ENCODE data around the gene ANKRD63. TPM values are rescaled to one million over a fixed set of nuclear protein-coding genes. Genes with fewer than 3 reads are reported as not detected.

Gene ANKRD63
- total and polyA plus RNA-seq, 2 of the 8 experiments (the other 6 are each of a cell fraction or from before 2014, with no cell fraction given): 0.18 to 0.26 TPM

- H3K9me3 ChIP-seq (ENCODE audit: insufficient read depth in 2 of 2, low read depth in 1 of 2, low read length in 1 of 2): no peaks in the 10 kb centered on the region
- H2BK12ac ChIP-seq (ENCODE audit: low read depth, low read length): no peak overlapping the region
- peaks cover 0 to 29% (median 21%) of the 10 kb centered on the region in 4 experiments; a peak in 6 of 7 replicates for H3K4me1 ChIP-seq (replicated peaks in 1 of 4; ENCODE audit: control insufficient read depth in 3 of 4, insufficient read depth in 4 of 4, low read length in 3 of 4)
- H3K4ac ChIP-seq (replicated peaks; ENCODE audit: insufficient read length, low read depth, low read length): no peak overlapping the region
- H4K8ac ChIP-seq (ENCODE audit: extremely low read depth, insufficient read depth, low read length): peak overlapping the region; percentile 42; the same call in 1 of the 2 replicates
- H4K20me1 ChIP-seq (replicated peaks in 1 of 2; ENCODE audit: control insufficient read depth in 1 of 2, insufficient read depth in 2 of 2, low read length in 2 of 2): peaks cover 1 to 4% of the 10 kb centered on the region in 2 experiments
- no peak overlapping the region for H2BK120ac ChIP-seq (replicated peaks; ENCODE audit: low read depth, low read length)
- no peak overlapping the region; the same call in 1 of the 2 replicates for H2BK5ac ChIP-seq (ENCODE audit: low read depth, low read length)
- no peak overlapping the region for H2BK20ac ChIP-seq (ENCODE audit: low read length)
- H3K79me2 ChIP-seq (ENCODE audit: control insufficient read depth in 1 of 2, insufficient read depth in 2 of 2, low read length in 2 of 2): no peaks in the 10 kb centered on the region
- peaks cover 0 to 6% (median 0%) of the 10 kb centered on the region in 4 experiments; a peak in 3 of 7 replicates for H3K27me3 ChIP-seq (replicated peaks in 1 of 4; ENCODE audit: control insufficient read depth in 3 of 4, extremely low read depth in 1 of 4, insufficient read depth in 3 of 4, low read length in 3 of 4)
- no peak overlapping the region for H4K91ac ChIP-seq (replicated peaks; ENCODE audit: insufficient read length, low read length)
- ChIA-PET POLR2A (ENCODE audit: partially characterized antibody) (interaction anchor here (1.2 to 6.0 kb wide), 3 partner anchors 10 to 72 kb away, joined by 3 to 29 read pairs (median 4); partner anchors contain the start of gene PAK6), CTCF (ENCODE audit: partially characterized antibody) (interaction anchor here (0.6 to 23.9 kb wide), 19 partner anchors 7 to 258 kb away, joined by 3 to 584 read pairs (median 11); partner anchors contain the start of genes ANKRD63, CCDC9B, INAFM2 and KNSTRN)
- H2AK5ac ChIP-seq (ENCODE audit: low read depth, low read length): no peak overlapping the region
- H3K27ac ChIP-seq (ENCODE audit: low read depth, low read length): no peak overlapping the region
- H3K36me3 ChIP-seq (ENCODE audit: control insufficient read depth in 2 of 4, insufficient read depth in 4 of 4, low read length in 3 of 4): no peaks in the 10 kb centered on the region
- H3K9ac ChIP-seq (replicated peaks in 1 of 4; ENCODE audit: extremely low read depth in 1 of 4, low read depth in 3 of 4, low read length in 3 of 4): no peak overlapping the region
- H3K23me2 ChIP-seq (ENCODE audit: low read depth, low read length): no peaks in the 10 kb centered on the region; the same call in 1 of the 2 replicates
- no peak overlapping the region for H2AFZ ChIP-seq (ENCODE audit: low read length)
- H3K23ac ChIP-seq (ENCODE audit: insufficient read length): no peak overlapping the region
- H3K79me1 ChIP-seq (ENCODE audit: low read depth, low read length): no peaks in the 10 kb centered on the region
- H3K14ac ChIP-seq (ENCODE audit: insufficient read length): no peak overlapping the region
- DNase-seq (ENCODE audit: low read depth in 1 of 2, low spot score in 2 of 2) (no peak), FAIRE-seq (no peak)
- no peak overlapping the region for H4K5ac ChIP-seq (ENCODE audit: insufficient read length, low read depth, low read length)
- no peak overlapping the region for H3K56ac ChIP-seq (replicated peaks; ENCODE audit: insufficient read length, low read depth, low read length)
- peak overlapping the region; percentile 84; the same call in 1 of the 2 replicates for H2BK15ac ChIP-seq (ENCODE audit: low read length)
- no peak overlapping the region for H3K4me3 ChIP-seq (ENCODE audit: extremely low read depth in 1 of 4, insufficient read depth in 2 of 4, low read depth in 3 of 4, low read length in 4 of 4)
- H3K18ac ChIP-seq (ENCODE audit: extremely low read depth, low read length): no peak overlapping the region
- H3K4me2 ChIP-seq (ENCODE audit: insufficient read depth in 1 of 2, low read depth in 2 of 2, low read length in 2 of 2): no peak overlapping the region
- 68% methylated on average over 3 of the region's 3 CpGs; no CpG with 5 or more reads in 1 of the 2 experiments for WGBS, 2 experiments (ENCODE audit: extremely low coverage in 1 of 2, insufficient coverage in 1 of 2, insufficient read length in 1 of 2, insufficient replicate concordance in 2 of 2, low coverage in 1 of 2, low lambda C conversion rate in 2 of 2, missing lambda C conversion rate in 1 of 2)
- TF ChIP-seq EP300 (IDR thresholded peaks at IDR 0.05; ENCODE audit: borderline replicate concordance in 1 of 2, low read depth in 2 of 2, low read length in 2 of 2) (no peak), POU5F1 (IDR thresholded peaks at IDR 0.05; ENCODE audit: low read depth, low read length) (no peak), RAD21 (IDR thresholded peaks at IDR 0.05 in 1 of 2, conservative IDR thresholded peaks at IDR 0.05 in 1 of 2; ENCODE audit: low read depth in 2 of 2, low read length in 2 of 2) (no peak), FOSL1 (IDR thresholded peaks at IDR 0.05; ENCODE audit: insufficient read depth, low read depth, low read length) (no peak), CBX8 (IDR thresholded peaks at IDR 0.05; ENCODE audit: borderline replicate concordance, low read depth, low read length) (no peak), KDM5A (IDR thresholded peaks at IDR 0.05; ENCODE audit: low read length) (no peak), YY1 (IDR thresholded peaks at IDR 0.05; ENCODE audit: low read depth, low read length) (no peak), CHD2 (IDR thresholded peaks at IDR 0.05; ENCODE audit: low read length) (no peak), SP4 (IDR thresholded peaks at IDR 0.05; ENCODE audit: low read length) (no peak), ZNF274 (IDR thresholded peaks at IDR 0.05; ENCODE audit: borderline replicate concordance, extremely low read depth, low read length) (no peak), TBP (IDR thresholded peaks at IDR 0.05; ENCODE audit: low read depth, low read length) (no peak), RNF2 (IDR thresholded peaks at IDR 0.05; ENCODE audit: borderline replicate concordance, low read depth, low read length, missing control alignments, poor library complexity, severe bottlenecking) (no peak), CHD1 (IDR thresholded peaks at IDR 0.05; ENCODE audit: low read depth, low read length) (no peak), BACH1 (IDR thresholded peaks at IDR 0.05; ENCODE audit: low read length) (no peak)
Measured at GRCh38 chr15:40310993-40311392, 28.1 kb upstream of the ANKRD63 start.

Data from H1 (cell line).